GM23338 (cell line): ENCODE data around the gene EEPD1. TPM values are rescaled to one million over a fixed set of nuclear protein-coding genes. Genes with fewer than 3 reads are reported as not detected.

Source experiments
- EZH2 ChIP-seq: fragments of 200-600 bp; sonication (generic); IDR thresholded peaks from one replicate; pipeline ENCODE4 v1.8.0; 2017; ENCODE audit warnings: antibody characterized with exemption, mild to moderate bottlenecking, low read depth; ENCODE audit not compliant: unreplicated experiment
- EZH2phosphoT487 ChIP-seq: fragments of 200-600 bp; sonication (generic); IDR thresholded peaks from one replicate; pipeline ENCODE4 v1.8.1; 2018; ENCODE audit warnings: antibody characterized with exemption; ENCODE audit not compliant: unreplicated experiment
- JUNB ChIP-seq: IDR thresholded peaks from one replicate; pipeline ENCODE4 v1.6.1; 2016; ENCODE audit warnings: antibody characterized with exemption; ENCODE audit not compliant: unreplicated experiment
- POLR2AphosphoS5 ChIP-seq: IDR thresholded peaks from 2 replicates; pipeline ENCODE4 v1.6.1; 2016; ENCODE audit warnings: antibody characterized with exemption, low read depth
- STAT1 ChIP-seq: IDR thresholded peaks from one replicate; pipeline ENCODE4 v1.6.1; 2016; ENCODE audit warnings: antibody characterized with exemption; ENCODE audit not compliant: unreplicated experiment
- ZNF114 ChIP-seq: fragments of 250-450 bp; sonication (Bioruptor Pico); IDR thresholded peaks from 2 replicates; pipeline ENCODE4 v1.5.0; 2020; ENCODE audit warnings: mild to moderate bottlenecking, moderate library complexity
- ZNF331 ChIP-seq: fragments of 250-450 bp; sonication (Bioruptor Pico); IDR thresholded peaks from 2 replicates; pipeline ENCODE4 v1.5.0; 2020; ENCODE audit warnings: low read depth, mild to moderate bottlenecking, moderate library complexity
- polyA plus RNA-seq: library from polyadenylated mRNA; unstranded; fragments of >200 nt; fragmentation: Nextera tagmentation; extraction: Ambion mirVana; gene quantifications from 2 replicates; pipeline ENCODE4 v1.2.1, GENCODE V29; 2016
- total RNA-seq: library from RNA; depleted of rRNA; stranded (reverse); fragments of >200 nt; shearing (Covaris generic); gene quantifications from 2 replicates; pipeline ENCODE4 v1.2.3, GENCODE V29; 2014
- TF ChIP-seq, protein P1 (sequence below), 2 experiments: fragments of 200-600 bp in 1 of 2; sonication (generic) in 1 of 2; conservative IDR thresholded peaks; 2 replicates each; pipeline versions ENCODE4 v1.5.1 to v1.6.1; 2016 to 2017; ENCODE audit warnings: antibody characterized with exemption in 2 of 2, low read depth in 2 of 2, mild to moderate bottlenecking in 2 of 2, moderate library complexity in 1 of 2
- TF ChIP-seq, protein P2 (sequence below): IDR thresholded peaks from one replicate; pipeline ENCODE4 v1.6.1; 2018; ENCODE audit warnings: antibody characterized with exemption; ENCODE audit not compliant: unreplicated experiment
- TF ChIP-seq, protein P3 (sequence below): IDR thresholded peaks from 2 replicates; pipeline ENCODE4 v1.6.1; 2016; ENCODE audit warnings: antibody characterized with exemption

Gene EEPD1
- total and polyA plus RNA-seq, 2 experiments from 2014 or later, result 4.1 to 17.1 TPM

DNA sequence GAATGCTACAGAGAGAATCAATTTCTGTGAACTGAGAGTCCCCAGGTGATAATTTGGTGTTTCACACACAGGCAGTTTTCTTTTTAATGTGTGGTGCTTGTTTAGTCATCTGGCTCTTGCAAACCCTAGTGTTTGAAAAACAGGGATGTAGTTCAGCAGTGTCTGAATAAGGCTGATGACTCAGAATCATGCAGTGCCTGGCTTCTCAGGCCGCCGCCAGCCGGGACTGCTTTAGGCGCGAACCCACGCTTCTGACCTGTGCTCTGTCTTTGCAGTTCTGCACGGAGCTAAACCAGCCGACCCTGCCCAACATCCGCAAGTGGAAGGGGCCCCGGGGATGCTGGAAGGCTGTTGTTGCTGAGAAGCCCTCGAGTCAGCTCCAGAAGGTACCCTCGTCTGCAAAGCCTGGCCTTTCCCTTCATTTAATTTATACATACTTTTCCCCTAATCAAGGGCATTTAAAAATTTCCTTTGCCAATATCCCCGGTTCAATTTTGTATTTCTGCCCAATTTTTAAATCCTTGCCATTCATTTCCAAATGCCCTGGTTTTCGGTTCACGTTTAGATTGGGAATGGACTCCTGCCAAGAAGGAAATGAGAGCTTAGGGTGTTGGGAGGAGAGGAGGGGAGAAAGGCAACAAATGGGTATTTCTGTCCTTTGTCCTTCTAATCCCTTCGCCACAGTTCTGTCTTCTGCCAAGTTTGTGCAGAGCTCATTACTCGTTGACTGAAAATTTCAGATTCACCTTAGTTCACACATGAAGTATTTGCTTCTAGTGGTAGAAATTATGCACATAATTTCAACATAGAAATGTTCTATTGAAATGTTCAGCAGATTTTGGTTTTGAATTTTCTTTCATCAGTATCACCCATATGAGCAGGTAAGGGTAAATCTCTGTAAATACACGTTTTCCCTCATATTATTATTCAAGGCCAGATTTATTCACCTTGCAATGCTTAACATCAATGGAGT lies 128.1 kb downstream of the EEPD1 start (continued):
- TF ChIP-seq, protein P1, sequence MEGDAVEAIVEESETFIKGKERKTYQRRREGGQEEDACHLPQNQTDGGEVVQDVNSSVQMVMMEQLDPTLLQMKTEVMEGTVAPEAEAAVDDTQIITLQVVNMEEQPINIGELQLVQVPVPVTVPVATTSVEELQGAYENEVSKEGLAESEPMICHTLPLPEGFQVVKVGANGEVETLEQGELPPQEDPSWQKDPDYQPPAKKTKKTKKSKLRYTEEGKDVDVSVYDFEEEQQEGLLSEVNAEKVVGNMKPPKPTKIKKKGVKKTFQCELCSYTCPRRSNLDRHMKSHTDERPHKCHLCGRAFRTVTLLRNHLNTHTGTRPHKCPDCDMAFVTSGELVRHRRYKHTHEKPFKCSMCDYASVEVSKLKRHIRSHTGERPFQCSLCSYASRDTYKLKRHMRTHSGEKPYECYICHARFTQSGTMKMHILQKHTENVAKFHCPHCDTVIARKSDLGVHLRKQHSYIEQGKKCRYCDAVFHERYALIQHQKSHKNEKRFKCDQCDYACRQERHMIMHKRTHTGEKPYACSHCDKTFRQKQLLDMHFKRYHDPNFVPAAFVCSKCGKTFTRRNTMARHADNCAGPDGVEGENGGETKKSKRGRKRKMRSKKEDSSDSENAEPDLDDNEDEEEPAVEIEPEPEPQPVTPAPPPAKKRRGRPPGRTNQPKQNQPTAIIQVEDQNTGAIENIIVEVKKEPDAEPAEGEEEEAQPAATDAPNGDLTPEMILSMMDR (conservative IDR thresholded peaks at IDR 0.05; ENCODE audit: low read depth in 2 of 2), result no peak
- TF ChIP-seq ZNF331 (CRISPR knock-in tag), result no peak; the same call in 1 of the 2 replicates
- TF ChIP-seq, protein P2, sequence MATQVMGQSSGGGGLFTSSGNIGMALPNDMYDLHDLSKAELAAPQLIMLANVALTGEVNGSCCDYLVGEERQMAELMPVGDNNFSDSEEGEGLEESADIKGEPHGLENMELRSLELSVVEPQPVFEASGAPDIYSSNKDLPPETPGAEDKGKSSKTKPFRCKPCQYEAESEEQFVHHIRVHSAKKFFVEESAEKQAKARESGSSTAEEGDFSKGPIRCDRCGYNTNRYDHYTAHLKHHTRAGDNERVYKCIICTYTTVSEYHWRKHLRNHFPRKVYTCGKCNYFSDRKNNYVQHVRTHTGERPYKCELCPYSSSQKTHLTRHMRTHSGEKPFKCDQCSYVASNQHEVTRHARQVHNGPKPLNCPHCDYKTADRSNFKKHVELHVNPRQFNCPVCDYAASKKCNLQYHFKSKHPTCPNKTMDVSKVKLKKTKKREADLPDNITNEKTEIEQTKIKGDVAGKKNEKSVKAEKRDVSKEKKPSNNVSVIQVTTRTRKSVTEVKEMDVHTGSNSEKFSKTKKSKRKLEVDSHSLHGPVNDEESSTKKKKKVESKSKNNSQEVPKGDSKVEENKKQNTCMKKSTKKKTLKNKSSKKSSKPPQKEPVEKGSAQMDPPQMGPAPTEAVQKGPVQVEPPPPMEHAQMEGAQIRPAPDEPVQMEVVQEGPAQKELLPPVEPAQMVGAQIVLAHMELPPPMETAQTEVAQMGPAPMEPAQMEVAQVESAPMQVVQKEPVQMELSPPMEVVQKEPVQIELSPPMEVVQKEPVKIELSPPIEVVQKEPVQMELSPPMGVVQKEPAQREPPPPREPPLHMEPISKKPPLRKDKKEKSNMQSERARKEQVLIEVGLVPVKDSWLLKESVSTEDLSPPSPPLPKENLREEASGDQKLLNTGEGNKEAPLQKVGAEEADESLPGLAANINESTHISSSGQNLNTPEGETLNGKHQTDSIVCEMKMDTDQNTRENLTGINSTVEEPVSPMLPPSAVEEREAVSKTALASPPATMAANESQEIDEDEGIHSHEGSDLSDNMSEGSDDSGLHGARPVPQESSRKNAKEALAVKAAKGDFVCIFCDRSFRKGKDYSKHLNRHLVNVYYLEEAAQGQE, result no peak
- no peak for TF ChIP-seq EZH2
- no peak for TF ChIP-seq EZH2phosphoT487
- TF ChIP-seq JUNB, result no peak
- TF ChIP-seq STAT1, result no peak
- no peak for TF ChIP-seq POLR2AphosphoS5
- TF ChIP-seq ZNF114 (CRISPR knock-in tag), result no peak
- TF ChIP-seq, protein P3, sequence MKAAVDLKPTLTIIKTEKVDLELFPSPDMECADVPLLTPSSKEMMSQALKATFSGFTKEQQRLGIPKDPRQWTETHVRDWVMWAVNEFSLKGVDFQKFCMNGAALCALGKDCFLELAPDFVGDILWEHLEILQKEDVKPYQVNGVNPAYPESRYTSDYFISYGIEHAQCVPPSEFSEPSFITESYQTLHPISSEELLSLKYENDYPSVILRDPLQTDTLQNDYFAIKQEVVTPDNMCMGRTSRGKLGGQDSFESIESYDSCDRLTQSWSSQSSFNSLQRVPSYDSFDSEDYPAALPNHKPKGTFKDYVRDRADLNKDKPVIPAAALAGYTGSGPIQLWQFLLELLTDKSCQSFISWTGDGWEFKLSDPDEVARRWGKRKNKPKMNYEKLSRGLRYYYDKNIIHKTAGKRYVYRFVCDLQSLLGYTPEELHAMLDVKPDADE, result 0 out of 2 replicates have a peak, but pooled peaks have one; percentile 27
